ENCODE results near the gene HOXB13.

The HOXB13 gene

GRCh38 chr17:48748718-48749566 is 20.4 kb upstream of the HOXB13 start:
- DNase-seq (ENCODE audit: low spot score): no peak

- DNase-seq (ENCODE audit: low spot score): no peak
Measured at GRCh38 chr17:48747445-48748363, 19.2 kb upstream of the HOXB13 start.

GRCh38 chr17:48746916-48747444 is 18.4 kb upstream of the HOXB13 start:
- no peak for DNase-seq (ENCODE audit: low spot score)

- no peak for DNase-seq (ENCODE audit: low spot score)
Measured at GRCh38 chr17:48745381-48746275, 17.1 kb upstream of the HOXB13 start.

GRCh38 chr17:48740537-48740936 is 12.0 kb upstream of the HOXB13 start:
- no peak for DNase-seq (ENCODE audit: low spot score)

DNA sequence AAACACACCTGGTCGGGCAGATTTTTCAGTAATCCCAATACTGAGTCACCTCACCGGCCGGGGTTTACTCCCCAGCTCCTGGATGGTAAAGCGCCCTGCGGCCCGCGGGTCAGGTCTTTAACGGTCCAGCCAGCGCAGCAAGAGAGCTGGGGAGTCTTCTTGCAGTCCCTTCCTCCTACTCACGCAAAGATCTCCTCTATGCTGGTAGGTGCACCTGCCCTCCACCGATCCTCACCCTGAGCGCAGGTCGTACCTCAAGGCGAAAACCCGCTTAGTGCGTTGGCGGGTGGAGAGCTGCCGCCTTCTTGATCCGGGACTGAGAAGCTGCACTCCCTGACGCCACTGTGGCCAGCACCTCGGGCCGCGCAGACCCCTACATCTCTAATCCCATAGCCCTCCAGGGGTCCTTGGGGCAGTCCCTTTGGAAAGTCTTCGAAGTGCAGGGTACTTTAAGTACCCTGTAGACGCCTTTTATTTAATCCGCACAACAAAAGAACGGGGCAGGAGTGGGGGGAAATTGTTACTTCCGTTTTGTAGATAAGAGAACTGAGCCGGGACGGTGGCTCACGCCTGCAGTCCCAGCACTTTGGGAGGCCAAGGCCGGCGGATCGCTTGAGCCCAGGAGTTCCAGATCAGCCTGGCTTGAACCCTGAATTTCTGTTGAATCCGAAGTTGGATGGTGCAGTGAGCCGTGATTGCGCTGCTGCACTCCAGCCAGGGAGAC is 10.4 kb upstream of the HOXB13 start:
- DNase-seq (ENCODE audit: low spot score): peak; percentile 46

DNA sequence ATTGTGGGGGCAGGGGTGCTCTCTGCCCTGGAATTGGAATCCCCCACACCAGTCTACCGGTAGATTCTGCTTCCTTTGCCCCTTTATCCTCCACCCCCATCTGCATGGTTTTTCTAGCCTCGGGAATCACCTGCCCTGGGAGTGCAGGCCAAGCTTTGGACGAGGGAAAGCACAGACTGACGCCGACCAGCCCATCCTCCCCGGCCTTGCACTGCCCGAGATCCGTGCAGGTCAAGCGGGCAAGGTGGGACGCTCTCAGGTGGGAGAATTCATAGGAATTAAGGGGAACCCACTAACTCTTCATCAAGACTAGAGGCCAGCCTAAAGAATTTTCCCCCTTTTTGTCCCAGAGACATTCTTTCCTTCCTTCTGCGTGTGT is 9.9 kb upstream of the HOXB13 start:
- peak; percentile 36 for DNase-seq (ENCODE audit: low spot score)

DNA sequence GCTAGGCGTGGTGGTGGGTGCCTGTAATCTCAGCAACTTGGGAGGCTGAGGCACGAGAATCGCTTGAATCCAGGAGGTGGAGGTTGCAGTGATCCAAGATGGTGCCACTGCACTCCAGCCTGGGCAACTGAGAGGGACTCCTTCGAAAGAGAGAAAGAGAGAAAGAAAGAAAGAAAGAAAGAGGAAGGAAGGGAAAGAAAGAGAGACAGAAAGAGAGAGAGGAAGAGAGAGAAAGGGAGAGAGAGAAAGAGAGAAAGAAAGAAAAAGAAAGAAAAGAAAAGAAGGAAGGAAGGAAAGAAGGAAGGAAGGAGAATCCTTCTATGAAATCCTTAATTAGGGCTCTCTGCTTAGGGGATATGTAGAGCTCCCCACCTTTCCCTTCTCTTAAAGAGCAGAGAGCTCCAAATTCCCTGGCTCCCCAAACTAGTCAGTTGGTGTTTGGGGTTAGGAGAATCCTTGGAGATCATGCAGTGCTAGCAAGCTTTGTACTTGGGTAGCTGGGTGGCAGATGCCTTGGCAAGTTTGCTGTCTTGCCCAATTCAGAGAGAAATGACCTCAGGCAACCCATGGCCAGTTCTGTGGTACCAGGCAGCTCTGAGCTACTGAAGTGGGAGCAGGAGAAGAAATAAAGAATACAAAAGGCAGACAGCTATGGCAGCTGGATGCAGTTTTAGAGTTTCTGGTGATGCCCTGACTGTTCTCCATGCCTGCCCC is 8.9 kb upstream of the HOXB13 start:
- peak; percentile 28 for DNase-seq (ENCODE audit: low spot score)

GRCh38 chr17:48735062-48735351 is 6.5 kb upstream of the HOXB13 start:
- DNase-seq (ENCODE audit: low spot score): peak; percentile 24

- peak; percentile 39 for DNase-seq (ENCODE audit: low spot score)
Measured at GRCh38 chr17:48734333-48735061, 5.9 kb upstream of the HOXB13 start.

DNA sequence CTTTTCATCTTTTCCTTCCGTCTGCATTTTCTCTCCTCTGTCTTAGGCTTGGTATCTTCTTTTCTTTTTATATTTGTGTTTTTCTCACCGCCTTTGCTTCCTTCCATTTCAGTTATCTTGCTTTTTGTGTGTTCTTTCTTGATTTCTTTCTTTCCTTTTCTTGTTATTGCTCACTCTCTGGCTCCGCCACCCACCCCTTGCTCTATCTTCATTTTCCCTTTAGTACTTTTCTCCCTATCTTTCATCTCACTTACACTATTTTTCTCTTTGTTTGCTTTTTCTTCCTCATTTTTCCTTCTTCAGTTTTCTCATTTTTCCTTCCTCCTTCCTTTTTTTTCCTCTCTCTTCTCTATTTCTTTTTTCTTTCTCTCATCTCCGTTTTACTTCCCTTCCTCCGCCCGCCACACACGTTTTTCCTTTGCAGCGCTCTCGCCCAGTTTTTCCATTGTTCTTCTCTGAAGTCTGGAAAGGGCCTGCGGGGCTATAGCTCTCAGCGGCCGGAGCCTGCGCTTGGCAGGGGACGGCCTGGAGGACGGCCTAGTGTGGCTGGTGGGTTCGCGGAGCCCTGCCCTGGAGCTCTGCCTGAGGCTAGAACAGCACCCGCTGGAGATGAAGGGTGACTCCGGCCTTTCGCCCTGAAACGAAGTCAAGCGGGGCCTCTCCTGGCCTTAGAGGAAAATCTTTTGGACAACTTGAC is 5.2 kb upstream of the HOXB13 start:
- DNase-seq (ENCODE audit: low spot score): peak; percentile 49

DNA sequence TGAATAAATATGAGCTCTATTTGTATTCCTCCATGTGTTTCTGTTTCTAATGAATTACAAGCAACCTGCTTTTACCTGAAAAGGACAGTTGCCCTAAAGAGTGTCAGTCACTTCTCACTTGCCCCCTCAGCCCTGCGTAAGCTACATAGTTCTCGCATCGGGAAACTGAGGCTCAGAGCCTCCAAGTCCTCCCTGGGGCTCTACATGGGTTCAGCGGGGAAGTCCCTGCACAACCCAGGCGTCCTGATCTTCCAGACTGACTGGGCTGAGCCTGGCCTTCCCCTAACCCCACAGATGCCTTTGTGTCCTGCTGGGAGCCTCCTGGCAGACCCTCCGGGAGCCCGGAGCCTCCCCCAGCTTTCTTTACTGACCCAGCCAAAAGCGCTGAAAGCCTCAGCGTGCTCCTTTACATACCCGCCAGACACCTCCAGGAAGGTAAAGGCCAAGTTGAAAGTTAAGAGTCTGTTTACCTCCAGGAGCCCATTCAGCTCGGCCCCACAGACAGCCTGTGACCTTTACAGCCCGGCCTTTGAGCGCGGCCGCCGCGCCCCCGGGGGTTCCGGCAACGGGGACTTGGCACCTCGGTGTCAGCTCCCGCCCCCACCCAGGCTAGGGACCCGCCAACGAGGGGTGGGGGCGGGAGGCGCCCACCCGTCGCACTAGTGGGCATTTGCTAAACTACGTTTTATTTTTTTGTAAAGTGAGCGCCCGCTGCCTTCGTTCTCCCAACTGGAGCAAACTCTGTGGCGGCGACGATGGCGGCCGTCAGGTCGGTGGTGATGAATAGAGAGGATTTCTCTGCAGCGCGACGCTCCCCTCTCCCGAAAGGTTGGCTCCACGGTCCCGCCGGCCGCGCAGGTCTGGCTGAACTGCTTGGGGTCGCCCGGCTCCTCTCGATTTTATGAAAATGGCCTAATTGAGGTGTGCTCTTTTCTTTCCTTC is 4.4 kb upstream of the HOXB13 start:
- peak; percentile 47 for DNase-seq (ENCODE audit: low spot score)

DNA sequence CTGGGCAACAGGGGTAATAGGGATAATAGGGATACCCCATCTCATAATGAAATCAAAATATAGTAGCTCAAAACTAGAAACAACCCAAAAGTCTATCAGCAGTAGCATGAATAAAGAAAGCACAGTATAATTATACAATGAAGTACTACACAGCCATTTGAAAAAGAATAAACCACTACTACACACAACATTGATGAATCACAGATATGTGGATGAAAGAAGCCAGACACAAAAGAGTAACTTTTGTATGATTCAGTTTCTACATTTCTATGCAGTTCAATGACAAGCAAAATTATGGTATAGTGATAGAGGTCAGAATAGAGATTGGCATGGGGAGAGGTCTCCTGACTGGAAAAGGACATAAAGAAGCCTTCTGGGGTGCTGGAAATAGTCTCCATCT is 2.8 kb upstream of the HOXB13 start:
- no peak for DNase-seq (ENCODE audit: low spot score)

DNA sequence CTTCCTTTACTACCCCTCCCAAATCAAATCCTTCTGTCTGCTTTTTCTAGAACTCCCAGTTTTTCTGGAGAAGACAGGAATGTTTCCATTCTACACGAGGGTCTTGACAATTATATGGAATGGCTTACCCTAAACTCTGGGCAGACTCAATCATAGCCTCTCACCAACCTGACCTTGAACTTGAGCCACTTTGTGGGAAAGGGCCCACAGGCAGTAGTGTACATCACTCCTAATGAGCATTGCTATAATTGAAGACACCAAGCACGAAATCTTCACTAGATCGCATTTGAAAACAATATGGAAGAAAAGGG is 1.6 kb upstream of the HOXB13 start:
- peak; percentile 9 for DNase-seq (ENCODE audit: low spot score)

- peak; percentile 26 for DNase-seq (ENCODE audit: low spot score)
Measured at GRCh38 chr17:48729335-48730239, 1.0 kb upstream of the HOXB13 start.

- DNase-seq (ENCODE audit: low spot score): no peak
Measured at GRCh38 chr17:48727415-48728175, 955 bp downstream of the HOXB13 start.

DNA sequence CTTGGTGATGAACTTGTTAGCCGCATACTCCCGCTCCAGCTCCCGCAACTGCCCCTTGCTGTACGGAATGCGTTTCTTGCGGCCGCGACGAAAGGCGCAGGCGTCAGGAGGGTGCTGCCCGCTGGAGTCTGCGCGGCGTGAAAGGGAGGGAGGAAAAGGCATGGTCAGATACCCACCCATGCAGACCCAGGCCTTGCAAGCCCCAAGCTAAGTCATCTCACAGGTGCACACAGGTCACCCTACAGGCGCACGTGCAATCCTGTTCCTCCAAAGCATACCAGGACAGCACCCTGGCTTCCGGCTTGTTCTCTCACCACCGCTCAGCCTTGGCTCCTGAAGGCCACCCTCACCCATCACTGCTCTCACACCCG is 1.6 kb downstream of the HOXB13 start:
- no peak for DNase-seq (ENCODE audit: low spot score)

All from D341Med (cell line).